GM10266 (cell line): ENCODE measurements around the gene NT5C2.

Experiments
- DNase-seq: peaks from one replicate; pipeline ENCODE4 v3.0.0; 2012; ENCODE audit errors: extremely low spot score
- TF ChIP-seq, protein P1 (sequence below): IDR thresholded peaks from 2 replicates; pipeline ENCODE4 v1.5.1; 2012; ENCODE audit warnings: mild to moderate bottlenecking, low read depth; ENCODE audit not compliant: control insufficient read depth, insufficient read depth; ENCODE audit errors: missing control alignments

The NT5C2 gene

GRCh38 chr10:103053659-103054581, 139.2 kb downstream of the NT5C2 start:
- TF ChIP-seq, protein P1, sequence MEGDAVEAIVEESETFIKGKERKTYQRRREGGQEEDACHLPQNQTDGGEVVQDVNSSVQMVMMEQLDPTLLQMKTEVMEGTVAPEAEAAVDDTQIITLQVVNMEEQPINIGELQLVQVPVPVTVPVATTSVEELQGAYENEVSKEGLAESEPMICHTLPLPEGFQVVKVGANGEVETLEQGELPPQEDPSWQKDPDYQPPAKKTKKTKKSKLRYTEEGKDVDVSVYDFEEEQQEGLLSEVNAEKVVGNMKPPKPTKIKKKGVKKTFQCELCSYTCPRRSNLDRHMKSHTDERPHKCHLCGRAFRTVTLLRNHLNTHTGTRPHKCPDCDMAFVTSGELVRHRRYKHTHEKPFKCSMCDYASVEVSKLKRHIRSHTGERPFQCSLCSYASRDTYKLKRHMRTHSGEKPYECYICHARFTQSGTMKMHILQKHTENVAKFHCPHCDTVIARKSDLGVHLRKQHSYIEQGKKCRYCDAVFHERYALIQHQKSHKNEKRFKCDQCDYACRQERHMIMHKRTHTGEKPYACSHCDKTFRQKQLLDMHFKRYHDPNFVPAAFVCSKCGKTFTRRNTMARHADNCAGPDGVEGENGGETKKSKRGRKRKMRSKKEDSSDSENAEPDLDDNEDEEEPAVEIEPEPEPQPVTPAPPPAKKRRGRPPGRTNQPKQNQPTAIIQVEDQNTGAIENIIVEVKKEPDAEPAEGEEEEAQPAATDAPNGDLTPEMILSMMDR = peak; percentile 43
- DNase-seq = peak; percentile 19

DNA sequence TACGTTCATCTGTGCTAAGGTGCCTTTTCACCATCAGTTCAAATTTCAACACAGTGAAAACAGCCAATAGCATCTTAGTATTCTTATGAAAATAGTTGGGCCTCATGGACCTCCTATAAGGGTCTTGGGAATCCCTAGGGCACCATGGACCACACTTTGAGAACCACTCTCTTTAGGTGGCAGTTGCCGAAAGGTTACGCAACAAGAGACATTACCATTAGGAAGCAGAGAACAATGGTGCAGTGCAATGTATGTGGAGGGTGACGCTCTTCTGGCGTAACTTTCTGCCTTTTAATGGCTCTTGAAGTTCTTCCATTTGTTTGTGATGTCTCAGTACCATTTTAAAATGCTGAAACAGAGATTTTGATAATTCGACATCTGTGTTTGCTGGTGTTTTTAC, 143.8 kb downstream of the NT5C2 start:
- TF ChIP-seq, protein P1 = no peak

GRCh38 chr10:103047381-103047780, 145.7 kb downstream of the NT5C2 start:
- no peak for DNase-seq
- TF ChIP-seq, protein P1 = no peak

More for the DNA sequence above, 143.8 kb downstream of the NT5C2 start:
- no peak for DNase-seq

DNA sequence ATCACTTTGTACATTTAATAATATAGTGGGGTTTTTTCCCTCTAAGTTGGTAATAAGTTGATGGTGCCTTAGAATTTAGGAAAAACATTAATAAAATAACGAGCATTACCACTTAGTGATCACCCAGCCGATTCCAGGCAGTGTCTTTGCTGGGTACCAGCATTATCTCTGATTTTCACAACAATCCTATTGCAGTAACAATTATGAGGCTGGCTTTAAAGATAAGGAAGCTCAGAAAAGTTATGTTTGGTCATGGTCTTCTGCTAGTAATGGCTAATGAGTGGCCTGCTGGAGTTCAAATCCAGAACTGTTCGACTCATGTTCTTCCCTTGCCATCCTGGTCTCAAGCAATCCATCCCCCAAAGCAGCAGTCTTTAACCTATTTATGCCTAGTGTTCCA, 147.1 kb downstream of the NT5C2 start:
- TF ChIP-seq, protein P1 = no peak
- DNase-seq = no peak

GRCh38 chr10:103044942-103045489, 148.1 kb downstream of the NT5C2 start:
- DNase-seq = no peak
- TF ChIP-seq, protein P1 = no peak

GRCh38 chr10:103042908-103043307, 150.2 kb downstream of the NT5C2 start:
- TF ChIP-seq, protein P1 = no peak
- DNase-seq = no peak

- DNase-seq = no peak
- TF ChIP-seq, protein P1 = no peak
Observed at GRCh38 chr10:103042129-103042528, 150.9 kb downstream of the NT5C2 start.
